ES-I3 (cell line): Measurements from ENCODE around the gene P2RX7.

Experiments used
- H3K36me3 ChIP-seq: 2 replicates; pipeline ENCODE4 v1.6.1; 2013; ENCODE audit warnings: mild to moderate bottlenecking, low read length, control low read depth, moderate library complexity; ENCODE audit not compliant: insufficient read depth
- H3K4me1 ChIP-seq: 2 replicates; pipeline ENCODE4 v1.6.1; 2013; ENCODE audit warnings: mild to moderate bottlenecking, control low read depth, low read length; ENCODE audit not compliant: insufficient read depth
- H3K9ac ChIP-seq: 2 replicates; pipeline ENCODE4 v1.6.1; 2013; ENCODE audit warnings: low read depth, mild to moderate bottlenecking, low read length, moderate library complexity
- H3K9me3 ChIP-seq: 2 replicates; pipeline ENCODE4 v1.6.1; 2013; ENCODE audit warnings: mild to moderate bottlenecking, low read length, moderate library complexity; ENCODE audit not compliant: control insufficient read depth, insufficient read depth

Gene P2RX7

DNA sequence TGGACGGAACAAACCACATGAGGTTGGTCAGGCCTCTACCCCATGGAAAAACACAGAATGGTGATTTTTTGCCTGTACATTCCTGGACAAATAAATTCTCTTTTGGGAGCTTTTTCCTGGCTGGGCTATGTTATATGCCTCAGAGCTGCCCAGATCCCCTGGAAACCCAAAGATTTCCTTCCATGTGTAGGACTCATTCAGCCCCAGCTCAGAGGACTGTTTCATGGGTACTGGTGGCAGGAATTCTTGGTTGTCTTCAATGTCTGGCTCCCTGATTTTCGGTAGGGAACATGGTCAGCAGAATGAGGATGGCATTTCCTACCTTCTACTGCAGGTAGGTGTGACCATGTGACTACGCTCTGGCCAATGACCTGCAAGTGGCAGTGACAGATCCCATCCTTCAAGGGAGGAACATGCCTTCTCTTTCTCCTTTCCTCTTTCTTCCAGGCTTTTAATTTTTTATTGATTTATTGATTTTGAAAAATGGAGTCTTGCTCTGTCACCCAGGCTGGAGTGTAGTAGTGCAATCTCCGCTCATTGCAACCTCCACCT lies 15.4 kb upstream of the P2RX7 start:
- no peaks in the 10 kb centered on the region for H3K4me1 ChIP-seq
- no peaks in the 10 kb centered on the region for H3K36me3 ChIP-seq
- H3K9me3 ChIP-seq: no peaks in the 10 kb centered on the region
- no peak overlapping the region for H3K9ac ChIP-seq

DNA sequence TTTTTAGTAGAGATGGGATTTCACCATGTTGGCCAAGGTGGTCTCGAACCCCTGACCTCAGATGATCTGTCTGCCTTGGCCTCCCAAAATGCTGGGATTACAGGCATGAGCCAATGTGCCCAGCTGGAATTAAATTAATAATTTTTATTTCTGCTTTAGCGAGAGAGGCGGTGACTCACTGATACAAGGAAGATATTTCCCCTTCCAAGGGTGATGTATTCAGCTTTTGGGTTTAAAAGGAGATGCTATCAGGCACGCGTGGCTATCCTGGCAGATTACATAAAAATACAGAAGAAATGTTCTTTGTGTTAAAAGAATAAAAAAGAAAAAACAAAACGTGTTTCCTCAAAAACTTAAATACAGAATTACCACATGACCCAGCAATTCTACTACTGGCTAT lies 12.4 kb upstream of the P2RX7 start:
- Histone ChIP-seq H3K9me3 (no peaks in the 10 kb centered on the region), H3K9ac (no peak overlapping the region), H3K4me1 (no peaks in the 10 kb centered on the region), H3K36me3 (no peaks in the 10 kb centered on the region)

DNA sequence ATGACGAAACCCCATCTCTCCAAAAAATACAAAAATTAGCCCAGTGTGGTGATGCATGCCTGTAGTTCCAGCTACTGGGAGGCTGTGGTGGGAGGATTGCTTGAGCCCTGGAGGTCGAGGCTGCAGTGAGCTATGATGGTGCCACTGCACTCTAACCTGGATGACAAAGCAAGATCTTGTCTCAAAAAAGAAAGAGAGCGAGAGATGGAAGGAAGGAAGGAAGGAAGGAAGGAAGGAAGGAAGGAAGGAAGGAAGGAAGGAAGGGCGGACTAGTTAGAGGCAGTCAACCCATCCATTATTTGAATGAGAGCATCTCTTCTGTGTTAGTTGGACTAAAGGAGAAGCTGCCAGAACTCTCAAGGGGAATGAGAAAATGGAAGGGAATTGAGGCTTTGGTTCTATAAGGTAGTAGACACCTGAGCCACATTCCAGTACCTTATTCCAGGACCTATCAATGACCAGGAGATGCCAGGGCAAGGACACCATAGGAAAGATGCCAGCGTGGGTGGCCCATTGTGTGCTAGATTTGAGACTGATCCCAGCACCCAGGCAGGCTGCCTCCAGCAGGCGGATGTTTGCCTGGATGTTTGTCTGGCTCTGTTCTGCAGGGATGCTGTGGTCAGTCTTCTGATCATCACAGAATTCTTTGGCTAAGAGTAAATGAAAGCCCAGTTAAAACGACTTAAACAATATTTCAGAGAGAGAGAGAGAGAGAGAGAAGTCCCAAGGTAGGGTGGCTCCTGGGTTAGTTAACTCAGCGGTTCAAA lies 11.5 kb upstream of the P2RX7 start:
- Histone ChIP-seq H3K36me3 (no peaks in the 10 kb centered on the region), H3K9me3 (no peaks in the 10 kb centered on the region), H3K4me1 (no peaks in the 10 kb centered on the region), H3K9ac (no peak overlapping the region)

DNA sequence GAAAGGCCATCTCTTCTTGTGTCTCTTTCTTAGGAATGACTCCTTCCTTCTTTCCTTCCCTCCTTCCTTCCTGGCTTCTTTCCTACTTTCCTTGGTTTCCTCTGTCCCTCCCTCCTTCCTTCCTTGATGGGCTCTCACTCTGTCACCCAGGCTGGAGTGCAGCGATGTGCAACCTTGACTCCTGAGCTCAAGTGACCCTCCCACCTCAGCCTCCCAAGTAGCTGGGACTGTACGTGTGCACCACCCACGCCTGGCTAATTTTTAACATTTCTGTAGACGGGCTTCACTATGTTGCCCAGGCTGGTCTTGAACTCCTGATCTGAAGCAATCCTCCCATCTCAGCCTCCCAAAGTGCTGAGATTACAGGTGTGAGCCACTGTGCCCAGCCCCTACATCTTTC lies 10.9 kb upstream of the P2RX7 start:
- Histone ChIP-seq H3K36me3 (no peaks in the 10 kb centered on the region), H3K9me3 (no peaks in the 10 kb centered on the region), H3K9ac (no peak overlapping the region), H3K4me1 (no peaks in the 10 kb centered on the region)

DNA sequence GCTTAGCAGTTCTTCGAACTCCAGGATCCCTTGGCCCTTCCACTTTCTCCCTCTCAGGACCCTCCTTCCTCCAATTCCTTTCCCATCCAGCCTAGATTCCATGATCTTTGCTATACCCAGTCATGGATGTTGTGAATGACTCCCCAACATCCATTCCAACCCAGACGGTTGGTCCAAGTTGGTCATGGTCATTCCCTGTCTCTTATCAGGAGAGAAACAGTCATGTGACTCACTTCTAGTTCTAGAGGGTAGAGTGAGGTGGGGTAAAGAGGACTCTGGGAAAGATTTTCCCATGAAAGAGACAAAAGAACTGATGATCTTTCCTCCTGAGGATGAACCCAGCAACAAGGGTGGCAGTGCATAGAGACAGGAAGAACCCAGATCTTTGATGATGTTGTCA lies 9.2 kb upstream of the P2RX7 start:
- Histone ChIP-seq H3K36me3 (no peaks in the 10 kb centered on the region), H3K9me3 (no peaks in the 10 kb centered on the region), H3K9ac (no peak overlapping the region), H3K4me1 (no peaks in the 10 kb centered on the region)

DNA sequence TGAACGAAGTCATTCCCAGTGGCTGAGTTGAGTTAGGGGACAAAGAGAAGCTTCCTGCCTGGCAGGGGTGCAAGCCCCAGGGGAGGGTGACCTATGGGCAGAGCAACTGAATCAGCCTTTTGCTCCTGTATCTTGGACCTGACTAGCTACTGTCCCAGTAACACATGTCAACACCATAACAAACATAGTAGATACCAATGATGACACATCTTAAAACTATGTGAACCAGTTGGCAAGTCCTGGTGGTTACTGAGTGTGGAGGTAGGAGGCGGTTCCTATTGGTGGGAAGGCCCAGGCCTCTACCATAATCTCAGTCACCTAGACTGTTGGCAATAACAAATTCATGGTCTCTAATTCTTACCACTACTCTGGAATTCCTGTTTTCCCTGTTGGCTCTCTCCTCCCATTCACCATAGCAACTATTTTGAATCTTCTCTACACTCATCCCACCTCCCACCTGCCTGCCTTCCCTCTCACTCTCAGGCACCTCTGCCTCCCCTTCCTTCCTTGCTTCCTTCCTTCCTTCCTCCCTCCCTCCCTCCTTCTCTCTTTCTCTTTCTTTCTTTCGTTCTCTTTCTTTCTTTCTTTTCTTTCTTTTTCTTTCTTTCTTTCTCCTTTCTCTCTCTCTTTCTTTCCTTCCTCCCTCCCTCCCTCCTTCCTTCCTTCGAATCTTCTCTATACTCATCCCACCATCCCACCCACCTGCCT lies 8.1 kb upstream of the P2RX7 start:
- Histone ChIP-seq H3K36me3 (no peaks in the 10 kb centered on the region), H3K9me3 (no peaks in the 10 kb centered on the region)

DNA sequence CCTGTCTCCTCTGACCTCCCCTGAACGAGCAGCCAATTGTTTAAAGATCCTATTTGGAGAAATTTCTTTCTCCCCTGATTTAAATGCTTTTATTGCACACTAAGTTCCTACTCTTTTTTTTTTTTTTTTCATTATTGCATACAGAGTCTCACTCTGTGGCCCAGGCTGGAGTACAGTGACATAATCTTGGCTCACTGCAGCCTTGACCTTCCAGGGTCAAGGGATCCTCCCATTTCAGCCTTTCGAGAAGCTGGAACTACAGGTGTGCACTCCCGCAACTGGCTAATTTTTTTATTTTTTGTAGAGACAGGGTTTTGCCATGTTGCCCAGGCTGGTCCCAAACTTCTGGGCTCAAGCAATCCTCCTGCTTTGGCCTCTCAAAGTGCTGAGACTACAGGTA lies 5.2 kb upstream of the P2RX7 start:
- H3K9ac ChIP-seq: no peak overlapping the region
- no peaks in the 10 kb centered on the region for H3K9me3 ChIP-seq

More for the DNA sequence above, 8.1 kb upstream of the P2RX7 start:
- no peaks in the 10 kb centered on the region for H3K4me1 ChIP-seq
- H3K9ac ChIP-seq: no peak overlapping the region

DNA sequence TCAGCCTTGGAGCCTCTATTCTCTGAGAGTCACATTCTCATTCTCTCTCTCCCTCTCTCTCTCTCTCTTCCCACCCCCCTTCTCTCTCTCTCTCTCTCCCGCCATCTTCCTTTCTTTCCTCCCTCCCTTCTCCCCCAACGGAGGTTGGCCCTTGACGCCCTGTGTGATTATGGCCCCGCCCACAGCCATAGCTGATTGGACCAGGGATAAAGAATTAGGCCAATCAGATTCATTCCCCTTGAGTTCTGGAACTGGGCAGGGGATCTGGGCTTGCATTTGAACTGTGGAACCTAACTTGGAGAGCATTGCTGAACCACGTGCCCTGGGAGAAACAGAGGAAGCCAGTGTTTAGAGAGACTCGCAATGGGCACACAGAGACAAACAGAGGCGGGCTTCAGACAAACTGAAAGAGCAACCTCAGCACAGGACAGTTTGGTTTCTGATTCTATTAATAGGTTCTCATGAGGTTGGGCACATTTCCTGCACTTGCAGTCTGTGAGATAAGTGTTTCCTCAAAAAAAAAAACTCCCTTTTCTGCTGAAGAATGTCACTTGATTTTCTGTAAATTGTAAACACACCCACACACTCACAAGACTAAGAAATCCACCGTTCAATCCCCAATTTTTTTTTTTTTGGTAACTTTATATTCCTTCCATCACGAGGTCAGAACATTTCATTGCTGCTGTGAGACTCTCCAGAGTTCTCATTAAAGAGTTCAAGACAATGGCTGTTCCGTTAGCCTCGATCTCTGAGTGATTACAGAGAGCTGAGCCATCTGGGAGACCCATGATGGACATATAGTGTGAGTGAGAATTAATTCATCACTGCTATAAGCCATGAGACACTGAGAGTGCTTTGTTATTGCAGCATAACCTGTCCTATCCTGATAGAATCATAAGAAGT lies 3.5 kb upstream of the P2RX7 start:
- Histone ChIP-seq H3K9ac (no peak overlapping the region), H3K4me1 (no peaks in the 10 kb centered on the region), H3K36me3 (no peaks in the 10 kb centered on the region)

More for the DNA sequence above, 5.2 kb upstream of the P2RX7 start:
- Histone ChIP-seq H3K36me3 (no peaks in the 10 kb centered on the region), H3K4me1 (no peaks in the 10 kb centered on the region)

DNA sequence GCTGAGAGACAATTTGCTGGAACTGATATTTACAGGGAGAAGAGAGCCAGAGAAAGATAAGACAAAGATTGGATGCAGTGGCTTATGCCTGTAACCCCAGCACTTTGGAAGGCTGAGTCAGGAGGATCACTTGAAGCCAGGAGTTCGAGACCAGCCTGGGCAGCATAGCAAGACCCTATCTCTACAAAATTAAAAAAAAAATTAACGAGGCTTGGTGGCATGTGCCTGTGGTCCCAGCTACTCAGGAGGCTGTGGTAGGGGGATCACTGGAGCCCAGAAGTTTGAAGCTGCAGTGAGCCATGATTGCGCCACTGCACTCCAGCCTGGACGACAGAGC lies 2.9 kb upstream of the P2RX7 start:
- no peak overlapping the region for H3K9ac ChIP-seq
- no peaks in the 10 kb centered on the region for H3K4me1 ChIP-seq
- no peaks in the 10 kb centered on the region for H3K9me3 ChIP-seq

More for the DNA sequence above, 3.5 kb upstream of the P2RX7 start:
- no peaks in the 10 kb centered on the region for H3K9me3 ChIP-seq

DNA sequence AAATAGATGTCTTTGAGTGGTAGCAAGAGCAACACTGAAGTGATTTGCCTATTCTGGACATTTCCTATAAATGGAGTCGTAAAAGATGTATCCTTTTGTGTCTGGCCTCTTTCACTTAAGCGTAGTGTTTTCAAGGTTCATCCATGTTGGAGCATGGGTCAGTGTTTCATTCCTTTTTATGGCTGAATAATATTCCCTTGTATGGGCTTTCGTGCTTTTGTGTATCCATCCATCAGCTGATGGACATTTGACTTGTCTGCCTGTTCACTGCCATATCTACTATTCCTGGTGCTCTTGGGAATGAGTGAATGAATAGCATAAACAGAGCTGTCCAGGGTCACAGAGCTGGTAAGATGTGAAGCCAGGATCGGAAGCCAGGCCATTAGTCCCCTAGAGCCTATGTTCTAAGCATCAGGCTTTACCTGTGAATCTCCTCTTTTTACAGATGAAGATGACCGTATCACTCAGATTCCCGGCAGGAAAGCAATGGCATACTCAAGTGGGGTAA lies 1.8 kb upstream of the P2RX7 start:
- Histone ChIP-seq H3K4me1 (no peaks in the 10 kb centered on the region), H3K9me3 (no peaks in the 10 kb centered on the region), H3K36me3 (no peaks in the 10 kb centered on the region), H3K9ac (no peak overlapping the region)

More for the DNA sequence above, 2.9 kb upstream of the P2RX7 start:
- H3K36me3 ChIP-seq: no peaks in the 10 kb centered on the region

DNA sequence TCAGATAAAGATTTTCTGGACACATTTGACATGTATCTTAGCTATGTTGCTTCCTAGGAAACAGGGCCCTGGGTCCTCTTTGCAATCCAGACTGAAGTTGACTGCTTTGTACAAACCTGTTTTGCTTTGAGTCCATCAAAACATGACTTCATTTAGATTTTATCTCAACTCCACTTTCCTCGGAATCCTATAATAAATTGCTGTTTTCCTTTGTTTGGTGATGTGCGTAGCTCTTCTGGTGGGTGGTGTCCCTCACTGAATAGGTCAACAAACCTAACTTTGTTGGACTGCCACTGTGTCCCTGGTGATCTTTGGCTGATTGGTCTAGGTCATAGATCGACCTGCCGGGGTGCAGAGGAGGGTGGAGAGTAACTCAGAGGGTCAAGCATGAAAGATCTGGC lies 735 bp upstream of the P2RX7 start:
- no peaks in the 10 kb centered on the region for H3K9me3 ChIP-seq
- H3K36me3 ChIP-seq: no peaks in the 10 kb centered on the region
- no peak overlapping the region for H3K9ac ChIP-seq
- no peaks in the 10 kb centered on the region for H3K4me1 ChIP-seq

DNA sequence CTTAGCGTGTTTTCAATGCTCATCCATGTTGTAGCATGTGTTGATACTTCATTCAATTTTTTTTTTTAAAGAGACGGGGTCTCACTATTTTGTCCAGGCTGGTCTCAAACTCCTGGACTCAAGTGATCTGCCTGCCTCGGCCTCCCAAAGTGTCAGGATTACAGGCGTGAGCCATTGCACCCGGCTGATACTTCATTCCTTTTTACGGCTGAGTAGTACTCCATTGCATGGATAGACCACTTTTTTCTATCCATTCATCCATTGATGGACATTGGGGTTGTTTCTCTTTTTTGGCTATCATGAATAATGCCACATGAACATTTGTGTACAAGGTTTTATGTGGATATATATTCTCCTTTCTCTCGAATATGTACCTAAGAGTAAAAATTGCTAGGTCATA lies 1.2 kb downstream of the P2RX7 start:
- no peak overlapping the region for H3K9ac ChIP-seq
- H3K9me3 ChIP-seq: no peaks in the 10 kb centered on the region
- H3K4me1 ChIP-seq: no peaks in the 10 kb centered on the region
- no peaks in the 10 kb centered on the region for H3K36me3 ChIP-seq

DNA sequence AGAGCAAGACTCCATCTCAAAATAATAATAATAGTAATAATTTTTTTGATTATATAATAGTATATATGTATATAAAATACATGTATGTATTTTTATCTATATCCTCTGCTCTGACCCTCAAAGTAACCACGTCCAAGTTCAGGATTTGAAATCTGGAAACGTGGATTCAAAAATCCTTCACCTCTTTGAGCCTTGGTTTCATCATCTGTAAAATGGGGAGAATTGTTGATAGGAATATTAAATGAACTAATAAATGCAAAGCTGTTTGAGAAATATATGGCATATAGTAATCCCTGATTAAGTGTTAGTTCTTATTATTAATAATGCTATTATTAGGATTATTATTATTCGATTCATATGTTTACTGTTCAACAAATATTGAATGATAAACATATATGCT lies 2.6 kb downstream of the P2RX7 start:
- no peaks in the 10 kb centered on the region for H3K9me3 ChIP-seq
- no peaks in the 10 kb centered on the region for H3K36me3 ChIP-seq
- no peak overlapping the region for H3K9ac ChIP-seq
- H3K4me1 ChIP-seq: no peaks in the 10 kb centered on the region

DNA sequence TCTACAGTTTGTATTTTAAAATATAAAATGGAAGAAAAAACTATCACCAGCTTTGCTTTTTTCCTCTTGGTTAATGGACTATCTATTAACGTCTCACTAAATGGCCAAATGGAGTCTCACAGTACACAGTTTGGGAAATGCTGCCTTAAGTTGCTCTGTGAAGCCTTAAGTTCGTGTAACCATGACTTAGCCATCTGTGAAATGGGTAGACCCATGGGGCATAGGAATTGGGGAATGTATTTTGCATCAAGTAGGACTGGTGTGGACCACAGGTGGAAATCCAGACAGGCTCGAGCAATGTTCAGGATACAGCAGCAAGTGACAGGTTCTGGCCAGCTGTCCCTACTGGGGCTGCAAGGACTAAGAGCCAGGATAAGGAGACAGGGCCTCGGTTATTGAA lies 4.8 kb downstream of the P2RX7 start:
- Histone ChIP-seq H3K9ac (no peak overlapping the region), H3K36me3 (no peaks in the 10 kb centered on the region), H3K4me1 (no peaks in the 10 kb centered on the region), H3K9me3 (peaks cover 2% of the 10 kb centered on the region; the same call in 1 of the 2 replicates)
